GM19025 (cell line): ENCODE data around the gene FBN2.
"Not testable (repeated sequence)": the region's sequence is repeated elsewhere in the genome, so short reads cannot be mapped to it uniquely, and the experiment has no call there.

ENCODE experiments used
- ATAC-seq: cut with Tn5 transposase; IDR thresholded peaks from one replicate; pipeline ENCODE4 v1.9.1; 2021; ENCODE audit warnings: mild to moderate bottlenecking, low read depth, moderate library complexity; ENCODE audit not compliant: unreplicated experiment

FBN2 gene

DNA sequence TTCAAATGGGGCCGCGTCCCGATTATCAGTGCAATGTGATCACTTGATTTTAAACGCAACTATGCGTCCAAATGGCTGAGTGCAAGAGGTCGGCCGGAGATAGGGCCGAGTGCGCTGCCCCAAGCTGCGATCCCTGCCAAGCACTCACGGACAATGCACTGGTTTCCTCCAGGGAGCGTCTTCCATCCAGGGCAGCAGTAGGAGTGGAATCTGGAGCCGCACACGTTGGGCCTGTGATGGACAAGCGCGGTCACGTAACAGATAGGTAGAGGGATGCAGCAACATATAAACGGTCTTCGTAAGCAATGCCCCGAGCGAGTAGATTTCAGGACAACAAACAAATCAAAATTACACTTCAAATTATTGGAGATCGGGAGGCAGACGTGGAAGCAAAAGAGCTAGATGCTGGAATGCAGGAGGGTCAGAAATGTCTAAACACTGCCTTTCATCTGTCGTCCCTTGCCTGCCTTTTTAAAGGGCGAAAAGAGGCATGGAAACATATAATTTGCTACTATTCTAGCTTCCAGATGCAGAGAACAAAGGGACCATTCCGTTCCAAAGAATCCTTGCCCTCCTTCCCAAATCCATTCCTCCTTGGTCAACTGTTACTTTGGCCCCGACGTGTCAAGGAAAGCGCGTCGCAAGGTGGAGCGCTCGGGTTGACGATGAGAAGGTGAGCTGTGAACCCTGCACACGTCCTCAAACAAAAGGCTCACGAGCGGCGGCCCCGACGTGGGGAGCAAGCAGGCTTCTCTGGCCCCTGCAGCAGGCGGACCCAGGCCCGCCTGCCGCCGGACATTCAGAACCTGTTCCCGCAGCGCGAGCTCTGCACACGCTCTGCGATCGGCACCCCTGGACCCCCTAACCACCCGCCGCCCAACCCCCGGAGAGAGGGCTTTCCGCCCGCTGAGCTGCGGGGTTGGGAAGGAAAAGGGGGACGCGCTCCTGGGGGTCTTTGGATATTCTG, 1.5 kb downstream of the FBN2 start:
- no peak for ATAC-seq

- no peak for ATAC-seq
Measured at GRCh38 chr5:128535251-128535650, 2.8 kb downstream of the FBN2 start.

- ATAC-seq = no peak
Measured at GRCh38 chr5:128534726-128535125, 3.3 kb downstream of the FBN2 start.

- ATAC-seq = no peak
Measured at GRCh38 chr5:128532776-128533175, 5.3 kb downstream of the FBN2 start.

DNA sequence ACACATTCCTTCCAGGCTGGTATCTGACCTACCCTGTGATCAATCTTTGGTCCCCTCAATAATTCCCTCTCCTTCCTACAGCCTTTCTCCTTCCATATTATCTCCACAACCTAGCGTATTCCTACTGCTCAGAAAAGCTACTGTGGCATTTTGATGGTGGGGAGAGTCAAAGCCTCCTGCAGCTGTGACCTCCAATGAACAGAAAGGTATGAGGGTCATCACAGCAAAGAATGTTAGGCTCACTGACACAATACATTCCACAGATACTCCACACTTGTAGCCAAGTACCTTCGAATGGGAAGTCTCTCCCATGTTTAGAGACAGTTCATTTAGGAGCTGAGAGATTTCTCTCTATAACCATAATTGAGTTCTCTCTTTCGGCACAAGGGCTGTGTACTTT, 5.9 kb downstream of the FBN2 start:
- ATAC-seq = no peak

GRCh38 chr5:128528637-128529255, 9.3 kb downstream of the FBN2 start:
- no peak for ATAC-seq

GRCh38 chr5:128528126-128528525, 9.9 kb downstream of the FBN2 start:
- no peak for ATAC-seq

GRCh38 chr5:128527077-128527476, 11.0 kb downstream of the FBN2 start:
- no peak for ATAC-seq

GRCh38 chr5:128522336-128522735, 15.7 kb downstream of the FBN2 start:
- ATAC-seq = no peak

DNA sequence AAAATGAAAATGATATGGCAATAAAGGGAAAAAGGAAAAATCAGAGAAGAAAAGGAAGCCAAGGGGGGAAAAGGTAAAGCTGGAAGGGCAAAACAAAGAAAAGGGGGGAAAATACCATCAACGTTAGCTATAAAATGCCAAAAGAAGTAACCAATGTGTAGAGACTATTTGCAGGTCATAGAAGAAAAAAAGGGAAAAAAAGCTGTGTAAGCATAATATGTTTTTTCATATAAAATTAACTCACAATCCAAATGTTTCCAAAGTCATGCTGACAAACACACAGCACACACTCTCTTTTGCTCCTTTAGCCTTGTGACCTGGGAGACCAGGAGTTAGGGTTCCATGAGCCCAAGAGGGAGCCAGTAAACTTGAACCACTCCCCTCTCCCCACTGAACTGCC, 18.2 kb downstream of the FBN2 start:
- no peak for ATAC-seq

GRCh38 chr5:128516978-128517377, 21.1 kb downstream of the FBN2 start:
- ATAC-seq = no peak

DNA sequence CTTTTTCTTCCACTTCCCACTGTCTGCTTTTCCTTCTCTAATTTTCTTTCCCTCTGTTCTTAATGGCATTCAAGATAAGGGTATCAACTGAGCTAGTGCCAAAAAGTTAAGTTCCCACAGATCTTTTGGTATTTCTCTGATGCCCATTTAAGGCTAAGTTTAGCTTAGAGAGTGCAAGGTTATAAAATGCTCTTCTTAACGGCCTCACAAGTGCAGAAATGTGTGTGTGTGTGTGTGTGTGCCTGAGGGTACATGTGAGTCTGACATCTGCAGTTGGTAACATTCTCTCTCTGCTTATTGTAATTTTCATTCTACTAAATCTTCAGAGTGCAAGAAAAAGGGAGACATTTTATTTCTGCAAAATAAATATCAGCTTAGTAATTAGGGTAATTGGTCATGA, 24.2 kb downstream of the FBN2 start:
- no peak for ATAC-seq

DNA sequence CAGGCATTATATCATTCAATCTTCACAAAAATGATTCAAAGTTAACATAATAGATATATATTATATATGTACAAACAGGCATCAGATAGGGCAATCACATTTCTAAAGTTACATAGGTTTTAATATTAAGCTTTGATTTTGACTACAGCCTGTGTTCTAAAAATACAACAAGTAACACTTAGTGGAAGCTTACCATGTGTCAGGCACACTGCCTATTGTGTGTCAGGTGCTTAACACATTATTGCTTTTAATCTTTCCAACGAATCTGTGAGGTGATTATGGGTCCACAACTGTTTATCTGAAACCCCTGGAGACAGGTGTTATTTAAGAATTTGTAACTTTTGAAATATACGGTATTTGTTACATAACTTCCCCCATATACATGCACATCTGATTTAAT, 25.2 kb downstream of the FBN2 start:
- ATAC-seq = no peak

- ATAC-seq = no peak
Measured at GRCh38 chr5:128506643-128507042, 31.4 kb downstream of the FBN2 start.

DNA sequence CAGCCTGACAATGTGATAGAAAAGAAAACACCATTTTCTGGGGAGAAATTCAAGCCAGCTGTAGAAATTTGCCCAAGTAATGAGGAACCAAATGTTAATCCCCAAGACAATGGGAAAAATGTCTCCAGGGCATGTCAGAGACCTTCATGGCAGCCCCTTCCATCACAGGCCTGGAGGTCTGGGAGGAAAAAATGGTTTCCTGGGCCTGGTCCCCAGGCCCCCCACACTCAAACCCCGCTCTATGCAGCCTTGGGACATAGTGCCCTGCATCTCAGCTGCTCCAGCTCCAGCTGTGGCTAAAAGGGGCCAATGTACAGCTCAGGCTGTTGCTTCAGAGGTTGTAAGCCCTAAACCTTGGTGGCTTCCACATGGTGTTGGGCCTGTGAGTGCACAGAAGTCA, 34.3 kb downstream of the FBN2 start:
- ATAC-seq = not testable (repeated sequence)

DNA sequence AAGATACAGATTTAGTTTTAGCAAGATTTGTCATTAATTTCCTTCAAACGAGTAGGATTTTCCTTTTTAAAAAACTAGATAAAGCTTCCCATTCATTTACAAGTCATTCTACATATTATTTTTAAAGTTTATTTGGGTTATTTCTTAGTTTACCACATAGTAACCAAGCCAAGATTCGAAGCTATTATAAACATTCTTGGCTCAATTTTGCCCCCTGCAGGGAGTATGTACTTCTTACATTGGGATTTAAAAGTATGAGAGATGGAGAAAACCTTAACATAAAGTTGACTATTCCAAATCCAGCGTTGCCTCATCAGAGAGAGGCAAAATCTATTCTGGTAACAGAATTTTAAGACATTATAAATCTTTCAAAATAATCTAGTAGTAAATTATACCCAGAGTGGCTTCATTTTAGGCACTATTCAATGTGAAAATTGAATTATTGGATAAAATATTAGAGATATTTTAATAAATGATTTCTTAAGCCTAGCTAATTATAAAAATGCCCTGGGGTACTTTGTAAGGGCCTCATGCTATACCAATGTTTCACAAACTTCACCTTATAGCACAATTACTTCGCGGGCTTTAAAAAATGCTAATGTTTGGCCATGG, 39.1 kb downstream of the FBN2 start:
- no peak for ATAC-seq

DNA sequence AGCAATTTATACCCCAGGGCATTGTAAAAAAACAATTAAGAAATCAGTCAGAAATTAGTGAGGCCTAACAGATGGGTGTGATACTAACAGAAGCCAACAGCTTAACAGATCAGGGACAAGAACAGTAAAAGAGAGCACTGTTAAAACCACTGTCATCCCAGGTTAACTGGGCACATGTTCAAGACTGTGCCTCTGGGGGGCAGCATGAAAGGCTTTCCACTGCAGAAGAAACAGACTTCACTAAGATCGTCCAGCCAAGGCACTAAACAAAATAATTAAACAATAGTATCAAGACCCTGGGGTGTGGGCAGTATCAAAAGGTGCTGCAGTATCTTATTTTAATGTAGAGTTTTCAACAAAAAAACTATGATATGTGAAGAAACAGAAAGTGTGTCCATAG, 43.5 kb downstream of the FBN2 start:
- no peak for ATAC-seq

DNA sequence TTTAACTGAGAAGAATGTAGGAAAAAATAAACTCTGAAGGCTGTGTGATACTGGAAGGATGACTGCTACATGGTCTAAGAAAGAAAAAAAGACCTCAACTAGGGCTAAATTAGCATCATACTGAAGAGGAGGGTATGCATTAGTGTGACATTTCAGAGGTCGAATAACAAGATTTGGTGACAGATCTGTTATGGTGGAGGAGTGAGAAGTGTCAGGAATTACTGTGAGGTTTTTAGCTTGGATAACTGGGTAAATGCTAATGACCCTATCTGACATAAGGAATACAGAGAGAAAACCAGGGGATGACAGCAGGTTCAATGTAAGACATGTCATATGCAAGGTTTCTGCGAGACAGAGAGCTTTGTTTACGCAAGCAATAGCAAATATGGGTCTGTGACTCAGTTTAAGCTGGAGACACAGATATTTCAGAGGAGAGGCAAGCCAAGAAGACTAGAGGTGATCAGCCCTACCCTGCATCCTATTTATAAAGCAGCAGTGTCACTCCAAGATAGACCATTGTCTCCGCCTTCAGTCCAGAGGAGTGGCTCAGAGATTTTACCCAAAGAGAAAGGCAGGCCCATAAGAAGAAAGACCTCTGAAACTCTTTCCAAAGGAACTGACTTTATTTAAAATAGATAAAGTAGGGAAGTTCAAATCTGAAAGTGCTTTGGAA, 44.3 kb downstream of the FBN2 start:
- no peak for ATAC-seq

GRCh38 chr5:128491291-128491690, 46.8 kb downstream of the FBN2 start:
- no peak for ATAC-seq

DNA sequence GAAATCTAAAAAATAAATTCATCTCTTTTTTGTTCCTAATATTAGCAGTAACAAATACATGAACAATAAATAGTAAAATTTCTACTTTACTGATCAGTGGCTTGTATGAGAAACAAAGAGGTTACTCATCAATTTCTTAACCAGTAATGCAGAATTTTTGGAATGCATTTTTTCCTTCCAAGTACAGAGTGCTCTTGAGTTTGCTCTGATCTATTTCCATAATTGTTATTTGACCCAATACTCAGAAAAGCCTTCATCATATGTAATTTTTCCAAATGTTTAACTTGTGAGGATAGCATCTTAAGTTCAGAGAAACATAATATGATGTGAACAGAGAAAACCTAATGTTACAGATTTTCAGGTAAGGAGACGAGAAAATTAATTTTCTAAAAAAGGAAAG, 47.3 kb downstream of the FBN2 start:
- no peak for ATAC-seq

GRCh38 chr5:128487041-128487440, 51.0 kb downstream of the FBN2 start:
- ATAC-seq = no peak
